HG02981 (cell line): ENCODE measurements around the gene MUC20.

ENCODE experiments used
- ATAC-seq: cut with Tn5 transposase; IDR thresholded peaks from one replicate; pipeline ENCODE4 v1.9.1; 2021; ENCODE audit warnings: mild to moderate bottlenecking, moderate library complexity; ENCODE audit not compliant: unreplicated experiment

Gene MUC20

DNA sequence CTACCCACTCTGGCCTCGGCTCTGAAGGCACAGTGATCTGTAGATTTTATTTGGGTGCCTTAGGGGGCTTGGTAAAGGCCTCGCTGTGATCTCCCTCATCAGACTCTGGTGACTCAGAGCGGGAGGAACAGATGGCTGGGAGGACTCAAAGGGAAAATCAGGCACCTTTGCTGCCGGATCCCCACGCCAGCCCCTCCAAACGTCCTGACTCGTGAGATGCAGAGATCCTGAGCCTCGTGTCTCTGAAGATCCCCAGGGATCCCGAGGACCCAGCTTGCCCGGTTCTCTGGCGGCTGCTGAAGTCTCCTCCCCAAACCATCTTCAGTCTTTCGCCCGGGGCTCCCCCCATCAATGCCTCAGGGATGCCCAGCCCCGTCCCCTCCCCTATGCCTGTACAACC lies 32.8 kb downstream of the MUC20 start:
- no peak for ATAC-seq

GRCh38 chr3:195754141-195754540 lies 33.4 kb downstream of the MUC20 start:
- no peak for ATAC-seq

- no peak for ATAC-seq
These were observed 34.1 kb downstream of the MUC20 start for GRCh38 chr3:195754906-195755305.

- no peak for ATAC-seq
These were observed 34.6 kb downstream of the MUC20 start for GRCh38 chr3:195755391-195755790.

DNA sequence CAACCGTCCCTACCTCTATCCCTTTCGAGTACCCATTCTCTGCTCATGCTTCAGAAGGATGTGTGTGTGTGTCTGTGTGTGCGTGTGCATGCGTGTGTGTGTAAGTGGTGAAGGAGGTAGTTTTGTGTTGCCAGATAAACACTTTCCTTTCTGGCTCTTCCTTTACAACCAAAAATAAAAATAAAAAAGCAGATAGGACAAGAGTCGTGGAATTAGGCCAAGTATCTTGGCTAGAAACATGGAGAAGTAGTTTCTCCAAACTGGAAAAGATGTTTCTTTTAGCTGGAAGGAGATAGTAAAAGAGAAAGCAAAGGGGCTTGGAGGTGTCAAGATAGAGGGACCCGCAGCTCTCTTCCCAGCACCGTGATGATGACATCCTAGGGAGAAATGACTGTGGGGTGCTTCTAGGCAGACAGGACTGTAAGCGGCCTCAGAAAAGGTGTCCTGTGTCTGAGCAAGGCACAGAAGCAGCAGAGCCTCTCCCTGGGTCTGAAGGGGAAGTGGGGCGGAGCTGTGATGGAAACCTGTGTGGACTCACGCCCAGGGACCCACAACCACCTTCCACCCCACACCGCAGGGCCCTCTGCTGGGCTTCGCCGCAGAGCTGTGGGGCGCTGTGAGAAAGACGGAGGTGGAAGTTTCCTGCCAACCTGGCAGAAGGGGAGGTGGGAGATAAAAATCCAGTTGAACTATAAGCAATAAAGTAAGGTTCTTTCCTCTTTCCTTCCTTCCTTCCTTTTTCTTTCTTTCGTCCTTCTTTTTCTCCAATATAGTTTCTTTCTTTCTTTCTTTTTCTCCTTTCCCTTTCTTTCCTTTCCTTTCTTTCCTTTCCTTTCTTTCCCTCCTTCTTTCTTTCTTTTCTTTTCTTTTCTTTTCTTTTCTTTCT lies 35.3 kb downstream of the MUC20 start:
- ATAC-seq, result no peak

DNA sequence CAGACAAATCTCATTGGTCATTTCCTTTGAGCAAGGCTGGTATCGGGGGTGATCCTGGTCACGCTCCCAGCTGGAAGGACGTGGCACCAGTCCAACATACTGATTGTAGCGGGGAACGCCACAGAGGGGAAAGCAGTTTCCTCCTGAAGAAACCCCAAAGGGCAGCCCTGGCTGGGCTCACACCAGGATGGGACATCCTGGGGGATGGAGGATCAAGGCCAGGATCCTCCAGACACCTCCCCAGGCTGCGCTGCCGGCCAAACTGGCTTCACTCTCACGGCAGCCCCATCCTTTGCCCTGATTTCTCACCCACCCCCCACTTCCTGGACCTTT lies 36.6 kb downstream of the MUC20 start:
- ATAC-seq, result no peak

DNA sequence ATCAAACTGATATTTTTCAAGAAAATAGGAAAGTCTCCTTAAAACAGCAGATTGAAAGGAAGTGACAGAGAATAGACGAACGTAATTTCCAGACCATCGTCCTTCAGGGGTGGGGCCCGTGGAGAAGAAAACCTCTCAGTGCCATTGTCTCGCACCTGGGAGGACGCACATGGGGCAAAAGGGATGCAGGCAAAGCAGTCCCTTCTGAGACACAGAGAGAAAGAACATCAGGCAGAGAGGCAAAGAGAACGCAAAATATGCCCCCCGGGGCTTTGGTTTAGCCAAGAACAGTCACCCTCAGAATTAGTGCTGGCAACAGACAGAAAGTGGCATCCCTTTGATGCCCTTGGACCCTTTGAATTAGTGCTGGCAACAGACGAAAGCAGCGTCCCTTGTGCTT lies 37.0 kb downstream of the MUC20 start:
- no peak for ATAC-seq

- no peak for ATAC-seq
These were observed 38.1 kb downstream of the MUC20 start for GRCh38 chr3:195758721-195759353.

- no peak for ATAC-seq
These were observed 39.8 kb downstream of the MUC20 start for GRCh38 chr3:195760345-195761122.

DNA sequence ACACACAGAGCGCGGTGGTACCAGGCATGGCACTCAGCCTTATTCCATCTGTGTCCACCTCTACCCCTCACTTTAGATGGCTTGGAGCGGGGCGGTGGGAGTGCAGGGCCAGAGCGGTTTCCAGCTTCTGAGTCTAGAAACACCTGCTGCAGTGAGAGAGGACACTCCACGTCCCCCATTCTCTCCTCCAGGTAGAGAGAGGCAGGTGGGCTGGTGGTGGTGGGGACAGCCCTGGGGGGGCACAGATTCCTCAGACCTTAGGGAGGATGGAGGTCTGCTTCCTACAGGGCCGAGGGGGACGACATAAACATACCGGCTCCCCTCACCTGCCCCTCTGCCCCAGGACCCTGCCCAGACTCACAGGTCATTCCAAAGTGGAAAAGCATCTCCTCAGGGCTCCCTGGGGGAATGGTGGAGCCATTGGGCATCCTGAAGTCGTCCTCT lies 40.4 kb downstream of the MUC20 start:
- ATAC-seq, result no peak

DNA sequence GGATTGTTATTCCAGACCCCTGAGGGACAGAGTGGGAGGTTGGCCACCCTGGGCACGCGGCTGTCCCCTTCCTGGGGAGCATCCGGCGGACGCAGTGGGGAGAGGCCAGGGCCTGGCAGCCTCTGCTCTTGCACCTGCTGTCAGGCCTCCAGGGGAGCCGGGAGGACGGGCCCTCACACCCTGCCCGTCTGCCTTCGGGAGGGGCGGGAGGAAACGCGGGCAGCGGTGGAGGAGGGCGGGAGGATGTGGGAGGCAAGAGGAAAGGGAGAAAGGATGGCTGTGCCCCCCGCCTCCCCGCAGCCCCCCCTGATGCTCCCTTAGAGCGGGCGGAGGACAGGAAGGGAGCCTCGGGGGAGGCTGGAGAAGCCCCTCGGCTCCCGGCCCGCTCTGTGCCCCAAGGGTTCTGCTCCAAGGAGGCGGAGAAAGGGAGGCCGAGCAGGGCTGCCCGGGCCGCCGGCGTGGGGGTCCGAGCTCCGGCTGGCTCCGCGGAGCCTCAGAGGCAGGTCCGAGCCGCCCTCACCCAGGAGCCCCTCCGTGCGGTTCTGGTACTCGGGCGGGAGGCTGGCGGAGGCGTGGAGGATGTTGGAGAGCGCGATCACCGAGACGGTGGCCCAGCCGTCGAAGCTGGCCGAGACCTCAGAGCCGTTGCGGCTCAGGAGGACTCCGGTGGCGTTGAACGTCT lies 40.9 kb downstream of the MUC20 start:
- ATAC-seq, result no peak

DNA sequence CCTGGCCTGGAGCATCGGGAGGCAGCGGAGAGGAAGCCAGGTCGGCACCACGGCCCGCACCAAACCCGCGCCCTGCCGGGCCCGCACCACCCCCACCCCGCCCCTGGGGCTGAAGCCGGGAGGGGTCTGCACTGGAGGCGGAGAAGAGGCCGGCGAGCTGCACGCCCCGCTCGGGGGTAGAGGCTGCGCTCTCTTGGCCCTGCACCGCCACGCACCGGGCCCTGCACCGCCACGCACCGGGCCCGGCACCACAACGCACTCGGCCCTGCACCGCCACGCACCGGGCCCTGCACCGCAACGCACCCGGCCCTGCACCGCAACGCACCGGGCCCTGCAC lies 41.4 kb downstream of the MUC20 start:
- ATAC-seq, result no peak

- no peak for ATAC-seq
These were observed 41.8 kb downstream of the MUC20 start for GRCh38 chr3:195762611-195763010.

DNA sequence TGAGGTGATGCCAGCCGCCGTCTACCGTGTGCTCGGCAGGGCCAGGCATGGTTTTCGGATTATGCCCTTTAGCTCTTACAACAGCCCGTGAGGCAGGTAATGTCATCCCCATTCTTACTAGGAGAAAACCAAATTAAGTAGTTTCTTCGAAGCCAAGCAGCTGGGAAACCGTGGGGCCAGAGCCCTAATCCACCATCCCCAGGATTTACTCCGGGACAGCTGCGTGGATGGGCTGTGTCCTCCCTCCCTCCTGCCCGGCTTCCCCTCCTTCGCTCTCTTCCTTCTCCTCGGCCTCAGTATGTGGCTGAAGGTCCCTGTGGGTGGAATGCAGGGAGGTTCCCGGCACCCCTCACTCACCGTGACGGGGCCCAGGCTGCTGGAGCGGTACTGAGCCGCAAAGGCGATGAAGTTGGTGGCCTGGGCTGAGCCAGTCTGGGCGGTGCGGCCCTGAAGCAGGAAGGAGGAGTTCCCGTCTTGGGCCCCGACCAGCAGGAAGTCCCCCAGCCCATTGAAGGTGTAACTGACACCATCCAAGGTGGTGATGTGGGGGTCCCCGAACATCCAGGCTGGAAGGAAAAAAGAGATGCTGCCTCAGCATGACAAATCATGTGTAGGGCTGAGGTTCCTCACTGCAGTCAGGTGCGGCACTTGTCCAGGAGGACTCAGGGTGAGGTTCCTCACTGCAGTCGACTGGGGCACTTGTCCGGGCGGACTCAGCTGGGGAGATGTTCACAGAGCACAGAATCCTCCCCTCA lies 42.5 kb downstream of the MUC20 start:
- ATAC-seq, result no peak

GRCh38 chr3:195763843-195764825 lies 43.4 kb downstream of the MUC20 start:
- ATAC-seq, result no peak

DNA sequence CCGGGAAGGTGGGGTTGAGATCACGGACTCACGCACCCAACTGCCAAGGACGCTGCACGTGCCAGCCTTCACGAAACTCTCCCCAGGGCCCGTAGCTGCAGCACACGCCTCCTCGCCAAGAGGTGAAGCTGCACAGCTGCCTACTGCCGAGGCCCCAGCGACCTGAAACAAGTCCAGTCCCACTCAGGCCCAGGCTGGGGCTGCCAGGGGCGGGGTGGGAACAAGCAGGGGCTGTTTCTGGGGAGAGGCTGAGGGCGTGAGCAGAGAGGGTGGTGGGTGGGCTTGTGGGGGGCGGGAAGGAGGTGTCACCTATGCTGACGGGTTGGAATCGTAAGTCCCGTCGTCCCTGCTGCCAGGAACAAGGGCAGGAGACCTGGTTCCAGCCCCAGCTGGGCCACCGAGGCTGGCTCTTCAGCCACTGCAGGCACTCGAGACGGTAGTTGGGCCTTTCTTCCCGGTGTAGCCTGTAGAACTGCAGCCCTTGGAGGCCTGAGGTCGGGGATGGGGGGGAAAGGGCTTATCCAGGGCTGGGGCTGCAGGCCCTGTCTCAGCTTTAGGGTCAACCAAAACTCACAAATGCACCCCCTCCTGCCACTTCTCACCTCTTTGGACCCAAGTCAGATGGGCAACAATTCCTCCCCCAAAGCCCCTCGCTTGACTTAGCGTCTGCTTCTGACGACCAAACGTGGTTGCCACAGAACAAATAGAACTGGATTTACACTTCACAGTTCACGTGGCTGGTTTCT lies 44.4 kb downstream of the MUC20 start:
- no peak for ATAC-seq

DNA sequence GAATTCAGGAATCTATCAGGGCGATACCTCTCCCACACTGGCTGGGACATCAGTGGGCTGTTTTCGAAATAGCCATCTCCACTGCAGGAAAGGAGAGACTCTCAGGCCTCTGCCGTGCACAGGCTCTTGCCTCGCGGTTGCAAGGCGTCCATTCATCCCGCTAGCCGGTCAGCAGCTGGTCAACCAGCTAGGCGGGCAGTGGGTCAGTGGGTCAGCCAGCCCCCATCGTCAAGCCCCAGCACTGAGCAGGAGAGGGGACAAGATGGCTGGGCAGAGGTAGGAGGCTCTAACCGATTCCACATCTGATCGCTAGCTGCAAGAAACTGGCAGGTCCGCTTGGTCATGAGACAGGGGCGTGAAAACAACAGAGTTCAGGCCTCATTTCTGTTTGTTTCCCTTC lies 45.9 kb downstream of the MUC20 start:
- no peak for ATAC-seq

- ATAC-seq, result no peak
These were observed 47.0 kb downstream of the MUC20 start for GRCh38 chr3:195767792-195768191.

DNA sequence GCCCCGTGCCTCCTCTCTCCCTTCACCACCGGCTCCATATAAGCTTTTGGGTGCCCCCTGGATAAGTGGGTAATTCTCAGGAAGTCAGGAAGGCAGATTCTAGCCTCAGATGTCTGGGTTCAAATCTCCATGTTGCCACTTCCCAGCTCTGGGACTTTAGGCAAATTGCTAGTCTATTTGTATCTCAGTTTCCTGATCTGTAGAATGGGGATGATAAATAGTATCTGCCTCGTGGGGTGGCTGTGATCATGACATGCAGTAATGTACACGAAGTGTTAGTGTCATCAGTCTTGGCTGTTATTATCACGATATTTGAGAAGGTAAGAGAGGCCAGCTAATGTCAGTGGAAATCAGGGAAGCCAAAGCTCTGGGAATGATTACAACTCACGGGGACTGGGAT lies 47.6 kb downstream of the MUC20 start:
- ATAC-seq, result no peak
